ENCODE measurements around the gene THOC6.
A peak's percentile ranks its signal among the peaks of the same experiment; 100 is the strongest.

The THOC6 gene

GRCh38 chr16:3023669-3024478 lies at the start of gene THOC6, which contains the start of gene HCFC1R1:
TSS of gene THOC6 (plus strand) at chr16:3024035. CDS start at chr16:3024327, 292 bp downstream.
TSS of gene HCFC1R1 (minus strand) at chr16:3023942. CDS start at chr16:3023941, 1 bp downstream.
- DNase-seq = peak; percentile 89 to 91

- DNase-seq = no peak
Measured at GRCh38 chr16:2974319-2975056, 49.3 kb upstream of the THOC6 start.

DNA sequence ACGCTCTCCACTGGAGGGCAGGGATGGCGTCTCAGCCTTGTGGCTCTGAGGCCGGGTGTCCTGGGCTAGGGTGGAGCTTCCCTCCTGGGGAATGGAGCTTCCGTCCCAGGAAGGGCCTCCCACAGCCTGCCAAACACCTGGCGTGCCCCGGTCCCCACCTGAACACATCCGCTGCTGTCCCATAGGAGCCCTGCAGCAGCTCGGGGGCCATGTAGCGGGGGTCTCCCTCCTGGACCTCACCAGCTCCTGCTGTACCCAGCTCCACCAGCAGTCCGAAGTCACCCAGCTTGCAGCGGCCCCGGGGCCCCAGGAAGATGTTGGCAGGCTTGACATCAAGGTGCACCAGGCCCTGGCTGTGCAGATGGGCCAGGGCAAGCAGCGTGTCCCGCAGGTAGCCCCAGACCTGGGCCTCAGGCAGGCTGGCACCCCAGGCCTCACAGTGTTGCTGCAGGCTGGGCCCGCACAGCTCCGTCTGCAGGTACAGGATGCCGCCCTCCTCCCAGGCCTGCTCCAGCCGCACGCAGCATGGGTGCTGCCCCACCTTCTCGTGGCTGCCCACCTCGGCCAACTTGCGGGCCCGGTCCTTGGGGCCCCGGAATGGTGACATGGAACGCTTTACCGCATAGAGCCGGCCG lies 48.6 kb upstream of the THOC6 start:
- no peak for DNase-seq

DNA sequence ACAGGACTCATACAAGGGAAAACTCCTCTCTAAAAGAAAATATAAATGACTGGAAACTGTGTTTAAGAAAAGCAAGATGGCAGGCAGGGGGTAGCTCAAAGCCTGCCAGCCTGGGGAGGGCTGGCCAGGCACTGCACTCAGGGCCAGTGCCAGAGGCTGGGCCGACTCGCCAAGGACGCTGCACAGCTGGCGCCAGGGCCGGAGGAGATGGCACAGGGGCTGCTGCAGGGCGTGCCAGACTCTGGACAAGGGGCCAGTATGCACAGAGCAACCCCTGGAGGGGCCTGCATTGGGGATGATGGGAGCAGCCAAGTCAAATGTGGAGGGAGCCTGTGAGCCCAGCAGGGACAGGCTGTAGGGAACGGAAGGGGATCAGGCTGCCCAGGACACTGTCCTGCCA lies 47.6 kb upstream of the THOC6 start:
- DNase-seq = no peak

- no peak for DNase-seq
Measured at GRCh38 chr16:2976673-2977072, 47.2 kb upstream of the THOC6 start.

DNA sequence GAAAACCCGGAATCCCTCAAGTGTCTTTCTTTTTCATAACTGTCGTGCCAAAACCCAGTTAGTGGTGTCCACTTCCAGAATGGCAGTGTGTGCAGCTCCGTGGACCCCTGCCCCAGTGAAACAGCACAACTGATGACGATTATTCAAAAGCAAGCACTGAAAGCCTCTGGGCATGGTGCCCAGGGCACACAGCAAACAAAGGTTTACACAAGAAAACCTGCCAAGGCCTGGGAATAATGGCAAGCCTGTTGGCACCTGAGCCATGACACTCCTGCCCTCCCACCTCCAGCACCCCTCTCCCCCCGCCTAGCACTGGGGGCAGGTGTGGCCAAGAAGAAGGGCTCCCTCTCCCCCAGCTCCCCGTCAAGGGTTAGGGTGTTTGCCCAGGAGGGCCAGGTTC lies 46.4 kb upstream of the THOC6 start:
- no peak for DNase-seq

DNA sequence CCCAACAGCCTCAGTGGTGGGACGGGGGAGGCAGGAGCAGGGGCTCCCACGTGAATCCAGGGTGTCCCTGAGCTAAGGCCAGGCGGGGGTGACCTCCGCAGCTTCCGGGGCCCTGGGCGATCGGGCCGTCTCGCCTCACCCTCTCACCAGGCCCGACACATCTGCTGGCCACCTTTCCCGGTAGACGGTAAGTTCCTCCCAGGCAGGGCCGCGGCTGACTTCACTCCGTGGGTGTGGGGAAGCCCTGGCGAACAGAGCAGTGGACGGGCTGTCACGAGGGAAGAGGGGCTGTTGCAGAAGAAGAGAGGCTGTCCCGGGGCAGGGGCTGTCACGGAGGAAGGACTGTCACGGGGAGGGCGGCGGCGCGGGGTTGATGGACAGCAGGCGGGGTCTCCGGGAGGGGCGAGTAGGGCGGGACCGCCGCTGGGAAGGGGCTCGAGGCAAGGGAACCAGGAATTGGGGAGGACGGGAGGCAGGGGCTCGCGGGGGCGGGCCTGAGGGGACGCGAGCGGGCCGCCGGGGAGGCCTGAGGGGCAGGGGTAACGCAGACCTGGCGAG lies 44.1 kb upstream of the THOC6 start:
- DNase-seq = no peak

GRCh38 chr16:2980227-2981176 lies 43.3 kb upstream of the THOC6 start, which contains the start of gene PKMYT1:
TSS of gene PKMYT1 (minus strand) at chr16:2980446. CDS start at chr16:2979657, 789 bp downstream.
- DNase-seq = peak; percentile 54 to 83

DNA sequence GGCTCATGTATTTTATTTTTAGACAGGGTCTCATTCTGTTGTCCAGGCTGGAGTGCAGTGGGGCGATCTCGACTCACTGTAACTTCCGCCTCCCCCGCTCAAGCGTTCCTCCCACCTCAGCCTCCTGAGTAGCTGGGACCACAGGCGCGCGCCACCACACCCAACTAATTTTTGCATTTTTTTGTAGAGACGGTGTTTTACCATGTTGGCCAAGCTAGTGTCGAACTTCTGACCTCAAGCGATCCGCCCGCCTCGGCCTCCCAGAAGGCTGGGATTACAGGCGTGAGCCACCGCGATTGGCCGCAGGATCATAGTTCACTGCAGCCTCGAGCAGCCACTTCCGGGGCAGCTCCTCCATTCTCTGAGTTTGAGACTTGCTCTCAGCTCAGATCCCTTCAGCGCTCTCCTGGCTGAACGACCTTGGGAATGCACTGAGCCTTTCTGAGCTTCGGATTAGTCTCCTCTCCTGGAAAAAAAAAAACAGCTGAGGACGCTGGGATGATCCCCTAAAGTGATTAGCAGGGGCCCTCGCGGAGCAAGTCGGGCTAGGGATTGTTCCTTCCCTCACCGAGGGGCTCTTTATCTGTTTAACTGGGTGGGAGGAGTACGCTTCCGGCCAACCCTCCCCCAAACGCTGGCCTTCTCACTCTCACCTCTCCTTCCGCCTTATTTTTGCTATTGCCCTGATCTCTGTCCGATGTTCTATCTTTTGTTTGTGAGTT lies 42.5 kb upstream of the THOC6 start:
- no peak for DNase-seq

DNA sequence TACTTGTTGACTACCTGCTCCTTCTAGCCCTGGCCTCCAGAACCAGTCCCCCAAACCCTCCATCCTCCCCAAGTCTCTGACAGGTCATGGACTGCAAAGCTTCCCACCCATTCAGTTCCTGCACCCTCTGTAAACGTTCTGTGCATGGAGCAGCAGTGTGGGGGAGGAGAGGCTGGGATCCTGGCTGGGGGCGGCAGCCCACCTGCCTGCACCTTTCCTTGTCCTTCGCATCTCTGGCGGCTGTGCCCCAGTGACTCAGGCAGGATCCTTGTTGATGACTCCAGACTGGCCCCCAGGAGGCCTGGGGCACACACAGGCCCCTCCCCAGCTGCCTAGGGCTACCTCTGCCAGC lies 42.0 kb upstream of the THOC6 start:
- DNase-seq = no peak

DNA sequence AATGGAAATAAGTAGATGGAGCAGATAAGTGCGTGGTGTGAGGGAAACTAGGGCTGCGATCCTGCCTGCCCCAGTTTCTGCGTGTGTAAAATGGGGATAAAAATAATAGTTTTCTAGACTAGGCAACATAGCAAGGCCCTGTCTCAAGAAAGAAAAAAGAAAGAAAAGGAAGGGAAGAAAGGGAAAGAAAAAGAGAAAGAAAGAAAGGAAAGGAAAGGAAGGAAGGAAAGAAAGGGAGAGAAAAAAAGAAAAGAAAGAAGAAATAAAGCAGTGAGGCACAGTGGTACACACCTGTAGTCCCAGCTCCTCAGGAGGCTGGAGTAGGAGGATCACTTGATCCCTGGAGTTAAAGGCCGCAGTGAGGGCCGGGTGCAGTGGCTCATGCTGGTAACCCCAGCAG lies 41.4 kb upstream of the THOC6 start:
- DNase-seq = no peak

- peak; percentile 7 to 70 for DNase-seq
Measured at GRCh38 chr16:2983706-2984136, 40.1 kb upstream of the THOC6 start.

DNA sequence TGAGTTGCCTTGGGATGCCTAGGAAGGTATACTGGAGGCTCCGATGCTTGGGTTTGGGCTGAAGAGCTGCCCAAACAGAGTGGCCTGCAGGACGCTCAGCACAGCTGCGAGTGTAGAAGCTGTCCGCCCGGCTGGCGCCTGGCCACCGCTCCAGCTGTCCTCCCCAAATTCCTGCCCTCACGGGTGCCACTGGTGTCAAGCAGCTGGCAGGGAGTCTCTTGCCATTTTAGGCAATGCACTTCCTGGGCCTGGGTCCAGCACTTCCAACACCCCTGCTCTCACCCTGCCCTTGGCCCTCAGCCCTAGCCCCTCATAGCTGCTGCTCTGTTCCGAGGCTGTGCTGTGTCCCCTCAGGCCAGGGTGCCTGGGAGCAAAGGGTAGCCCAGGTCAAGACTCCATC lies 38.4 kb upstream of the THOC6 start:
- DNase-seq = no peak

DNA sequence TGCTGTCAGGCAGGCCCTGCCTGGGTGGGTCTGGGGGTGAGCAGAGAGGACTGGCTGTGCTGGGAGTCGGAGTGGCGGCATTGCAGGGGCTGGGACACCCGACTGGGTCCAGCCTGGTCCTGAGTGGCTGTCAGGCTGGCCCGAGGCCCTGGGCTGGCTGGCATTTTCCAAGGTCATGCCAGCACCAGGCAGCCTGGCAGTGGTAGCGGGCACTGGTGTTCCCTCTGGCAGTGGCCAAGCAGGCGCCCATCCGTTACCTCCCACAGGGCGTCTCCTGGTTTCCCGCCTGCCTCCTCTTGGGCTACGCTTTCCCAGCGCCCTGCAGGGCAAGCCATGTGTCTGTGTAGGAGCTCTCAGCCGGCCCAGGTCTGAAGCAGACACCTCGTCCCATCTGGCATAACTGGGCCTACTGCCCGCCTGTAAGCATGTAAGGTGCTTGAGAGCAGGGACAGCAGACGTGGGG lies 37.9 kb upstream of the THOC6 start:
- no peak for DNase-seq

DNA sequence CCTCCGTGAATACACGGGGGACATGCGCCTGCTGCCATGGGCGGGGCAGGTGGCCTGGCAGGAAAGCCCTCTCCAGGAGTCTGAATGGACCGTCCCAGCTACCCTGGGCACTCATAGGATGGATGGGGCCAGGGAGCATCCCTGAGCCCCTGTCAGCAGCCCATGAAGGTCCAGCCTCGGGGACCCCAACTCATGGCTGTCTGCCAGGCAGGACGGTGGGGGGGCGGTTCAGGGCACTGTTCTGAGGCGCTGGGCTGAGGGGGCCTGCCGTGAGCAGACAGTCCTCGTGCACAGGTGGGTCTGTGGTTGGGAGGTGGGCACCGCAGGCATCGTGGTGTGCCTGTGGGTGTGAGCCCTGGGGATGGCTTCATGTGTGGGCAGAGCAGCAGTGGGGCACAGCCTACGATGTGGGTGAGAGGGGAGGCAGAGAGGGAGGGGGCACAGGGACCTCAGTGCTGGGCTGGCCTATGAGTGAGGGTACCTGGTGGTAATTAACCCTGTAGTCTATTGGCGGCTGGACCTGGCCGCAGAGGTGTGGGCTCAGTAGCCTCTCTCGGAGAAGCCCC lies 37.1 kb upstream of the THOC6 start:
- DNase-seq = no peak

DNA sequence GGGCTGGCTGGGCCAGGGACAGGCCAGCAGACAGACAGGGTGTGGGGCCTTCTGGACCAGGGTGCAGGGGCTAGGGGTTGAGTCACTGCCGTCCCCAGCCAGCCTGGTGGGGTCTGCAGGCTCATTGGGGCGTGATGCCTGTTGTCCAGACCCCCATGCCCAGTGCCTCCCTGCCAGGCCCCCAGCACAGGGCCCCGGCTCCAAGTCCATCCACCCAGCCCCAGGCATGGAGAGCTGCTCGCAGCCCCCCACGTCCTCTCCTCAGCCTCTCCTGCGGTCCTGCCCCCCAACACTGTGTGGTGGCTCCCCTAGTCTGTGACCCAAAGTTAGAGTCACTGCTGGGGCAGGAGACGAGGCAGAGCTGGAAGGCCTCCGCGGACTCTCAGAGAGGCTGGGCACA lies 36.5 kb upstream of the THOC6 start:
- no peak for DNase-seq

DNA sequence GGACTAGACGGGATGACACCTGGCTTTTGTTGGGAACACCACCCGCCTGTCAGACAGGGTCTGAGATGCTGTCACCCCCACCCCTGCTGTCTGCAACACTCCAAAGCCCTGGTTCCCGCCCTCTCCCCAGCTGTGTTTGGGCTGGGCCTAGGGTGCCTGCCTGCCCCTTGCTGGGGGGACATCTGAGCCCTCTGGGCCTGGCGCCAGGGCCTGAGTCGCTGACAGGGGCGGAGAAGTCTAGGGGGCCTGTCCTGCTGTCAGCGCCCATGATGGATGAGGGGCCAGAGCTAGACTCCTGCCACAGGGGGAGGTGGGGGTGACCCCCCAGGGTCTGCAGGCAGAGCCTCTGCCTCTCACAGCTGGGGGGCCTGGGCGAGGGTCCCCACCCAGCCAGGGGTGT lies 36.0 kb upstream of the THOC6 start:
- no peak for DNase-seq

- no peak for DNase-seq
Measured at GRCh38 chr16:2988590-2989099, 35.2 kb upstream of the THOC6 start.

DNA sequence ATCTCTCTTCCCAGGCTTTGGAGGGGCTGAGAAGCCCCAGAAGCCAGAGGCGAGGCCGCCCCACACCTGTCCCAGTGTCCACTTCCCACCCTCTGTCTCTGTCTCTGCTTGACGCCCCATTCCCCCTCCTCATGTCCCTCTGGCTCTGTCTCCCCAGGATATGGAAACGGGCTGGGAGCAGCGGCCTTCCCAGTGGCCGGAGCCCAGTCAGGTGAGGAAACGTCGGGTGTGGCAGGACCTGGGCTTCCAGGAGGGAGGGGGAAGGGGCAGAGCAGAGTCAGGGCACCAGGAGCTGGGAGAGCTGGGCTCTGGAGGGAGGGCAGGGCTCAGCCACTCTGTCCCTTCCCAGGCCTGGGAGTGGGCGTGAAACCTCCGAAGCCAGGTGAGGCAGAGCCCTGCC lies 32.9 kb upstream of the THOC6 start:
- no peak for DNase-seq

DNA sequence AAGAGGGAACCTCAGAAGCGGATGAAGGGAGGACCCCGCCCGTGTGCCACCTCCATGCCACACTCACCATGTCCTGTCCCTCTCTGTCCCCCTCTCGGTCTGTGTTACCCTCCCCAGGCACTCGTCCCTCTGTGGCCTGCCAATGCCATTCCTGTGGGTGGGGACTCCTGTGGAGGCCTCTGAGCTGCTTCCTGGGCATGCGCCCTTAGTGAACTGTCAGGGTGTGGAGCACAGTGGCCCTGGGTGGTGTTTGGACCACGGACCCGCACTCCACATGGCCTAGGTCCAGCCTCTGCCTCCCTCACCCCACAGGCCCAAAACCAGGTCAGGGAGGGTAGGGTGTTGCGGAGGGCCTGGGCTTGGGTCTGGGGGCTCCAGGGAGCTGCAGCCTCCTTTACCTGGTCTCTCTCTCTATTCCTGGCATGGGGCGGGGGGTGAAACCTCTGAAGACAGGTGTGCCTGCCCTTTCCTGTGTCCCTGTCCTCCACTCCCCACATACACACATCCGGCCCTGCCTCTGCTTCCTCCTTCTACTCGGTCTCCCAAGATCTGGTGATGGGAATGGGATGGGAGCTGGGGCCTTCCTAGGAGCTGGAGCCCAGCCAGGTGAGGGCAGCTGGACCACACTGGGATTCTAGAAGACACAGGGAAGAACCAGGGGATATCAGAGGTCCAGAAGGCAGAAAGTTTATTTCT lies 32.1 kb upstream of the THOC6 start:
- DNase-seq = no peak
